Measurements from ENCODE around the gene EIF4E3. TPM values are rescaled to one million over a fixed set of nuclear protein-coding genes. Genes with fewer than 3 reads are reported as not detected.

Gene EIF4E3
- total RNA-seq, 6 donors from 2014 or later, result 7.3 to 40.2 (median 21.2) TPM

DNA sequence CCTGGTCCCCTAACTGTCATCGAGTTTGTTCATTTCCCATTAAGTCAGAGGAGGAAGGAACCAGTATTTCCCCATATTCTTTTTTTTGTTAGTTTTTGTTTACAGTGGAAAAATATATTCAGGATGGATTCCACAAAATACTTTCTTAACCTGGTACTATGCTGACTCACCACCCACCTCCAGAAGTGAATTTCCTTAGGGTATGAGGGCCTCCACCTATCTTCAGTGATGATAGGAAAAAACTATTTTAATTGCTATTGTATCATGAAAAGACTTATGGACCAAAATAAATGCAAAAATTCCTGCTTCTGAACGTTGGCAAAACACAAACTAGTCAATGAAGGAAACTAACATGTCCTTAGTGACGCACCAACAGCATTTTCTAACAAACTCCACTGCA lies 77.5 kb downstream of the EIF4E3 start:
- Histone ChIP-seq H3K27ac (no peak overlapping the region), H3K4me3 (no peak overlapping the region), H3K36me3 (no peaks in the 10 kb centered on the region), H3K9me3 (no peaks in the 10 kb centered on the region), H3K4me1 (no peaks in the 10 kb centered on the region), H3K27me3 (no peaks in the 10 kb centered on the region)
- DNase-seq, result no peak
- WGBS, 2 donors, result 59 to 62% methylated on average over 3 of the region's 3 CpGs
- TF ChIP-seq EP300 (IDR thresholded peaks at IDR 0.05) (no peak), POLR2AphosphoS5 (IDR thresholded peaks at IDR 0.05) (no peak), POLR2A (IDR thresholded peaks at IDR 0.05) (no peak)
- TF ChIP-seq, protein P1, sequence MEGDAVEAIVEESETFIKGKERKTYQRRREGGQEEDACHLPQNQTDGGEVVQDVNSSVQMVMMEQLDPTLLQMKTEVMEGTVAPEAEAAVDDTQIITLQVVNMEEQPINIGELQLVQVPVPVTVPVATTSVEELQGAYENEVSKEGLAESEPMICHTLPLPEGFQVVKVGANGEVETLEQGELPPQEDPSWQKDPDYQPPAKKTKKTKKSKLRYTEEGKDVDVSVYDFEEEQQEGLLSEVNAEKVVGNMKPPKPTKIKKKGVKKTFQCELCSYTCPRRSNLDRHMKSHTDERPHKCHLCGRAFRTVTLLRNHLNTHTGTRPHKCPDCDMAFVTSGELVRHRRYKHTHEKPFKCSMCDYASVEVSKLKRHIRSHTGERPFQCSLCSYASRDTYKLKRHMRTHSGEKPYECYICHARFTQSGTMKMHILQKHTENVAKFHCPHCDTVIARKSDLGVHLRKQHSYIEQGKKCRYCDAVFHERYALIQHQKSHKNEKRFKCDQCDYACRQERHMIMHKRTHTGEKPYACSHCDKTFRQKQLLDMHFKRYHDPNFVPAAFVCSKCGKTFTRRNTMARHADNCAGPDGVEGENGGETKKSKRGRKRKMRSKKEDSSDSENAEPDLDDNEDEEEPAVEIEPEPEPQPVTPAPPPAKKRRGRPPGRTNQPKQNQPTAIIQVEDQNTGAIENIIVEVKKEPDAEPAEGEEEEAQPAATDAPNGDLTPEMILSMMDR (IDR thresholded peaks at IDR 0.05), result no peak
- no peak for ATAC-seq (ENCODE audit: low FRiP score in 2 of 2)

DNA sequence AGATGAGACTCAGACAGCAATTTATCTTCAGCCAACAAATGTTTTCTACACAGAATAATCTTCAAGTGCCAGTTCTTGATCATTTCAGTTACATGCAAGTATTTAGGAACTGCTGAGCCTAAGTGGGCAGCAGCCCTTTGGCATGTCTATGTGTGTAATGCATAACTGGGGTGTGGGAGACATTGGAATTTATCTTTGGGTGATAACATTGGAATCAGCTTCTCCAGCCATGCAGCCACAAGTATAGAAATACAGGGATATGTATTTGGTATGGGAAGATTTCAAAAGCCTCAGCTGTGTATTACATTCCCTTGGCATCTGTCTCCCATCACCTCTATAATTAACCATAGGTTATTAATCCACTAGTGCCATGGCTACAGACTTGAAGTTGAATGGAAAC lies 78.2 kb downstream of the EIF4E3 start:
- TF ChIP-seq, protein P1 (IDR thresholded peaks at IDR 0.05), result no peak
- no peak for TF ChIP-seq EP300 (IDR thresholded peaks at IDR 0.05)
- TF ChIP-seq POLR2AphosphoS5 (IDR thresholded peaks at IDR 0.05), result no peak
- no peak for TF ChIP-seq POLR2A (IDR thresholded peaks at IDR 0.05)
- H3K27me3 ChIP-seq, result no peaks in the 10 kb centered on the region
- no peak overlapping the region for H3K27ac ChIP-seq
- no peak overlapping the region for H3K4me3 ChIP-seq
- no peak for ATAC-seq (ENCODE audit: low FRiP score in 2 of 2)
- no peaks in the 10 kb centered on the region for H3K9me3 ChIP-seq
- H3K4me1 ChIP-seq, result no peaks in the 10 kb centered on the region
- DNase-seq, result no peak
- no peaks in the 10 kb centered on the region for H3K36me3 ChIP-seq

DNA sequence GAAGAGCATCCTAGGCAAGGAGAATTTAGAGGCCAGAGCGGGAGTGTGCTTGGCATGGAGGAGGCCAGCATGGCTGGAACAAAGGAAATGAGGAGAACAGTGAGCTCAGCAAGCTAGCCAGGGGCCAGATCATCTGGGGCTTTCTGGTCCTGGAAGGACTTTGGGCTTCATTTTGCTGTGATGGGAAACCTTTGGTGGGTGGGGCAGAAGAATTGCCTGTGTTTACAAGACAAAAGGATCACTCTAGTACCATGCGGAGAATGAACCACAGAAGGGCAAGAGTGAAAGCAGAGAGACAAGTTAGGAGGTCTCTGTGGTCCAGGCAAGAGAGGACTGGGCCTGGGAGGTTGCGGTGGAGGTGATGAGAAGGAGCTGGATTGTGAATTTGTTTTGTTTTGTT lies 80.1 kb downstream of the EIF4E3 start:
- no peaks in the 10 kb centered on the region for H3K36me3 ChIP-seq
- WGBS, 2 donors, result 92 to 99% methylated on average over 3 of the region's 3 CpGs
- no peaks in the 10 kb centered on the region for H3K9me3 ChIP-seq
- TF ChIP-seq POLR2AphosphoS5 (IDR thresholded peaks at IDR 0.05), result no peak
- TF ChIP-seq, protein P1 (IDR thresholded peaks at IDR 0.05), result no peak
- TF ChIP-seq EP300 (IDR thresholded peaks at IDR 0.05), result no peak
- TF ChIP-seq POLR2A (IDR thresholded peaks at IDR 0.05), result no peak
- H3K27me3 ChIP-seq, result no peaks in the 10 kb centered on the region
- H3K4me1 ChIP-seq, result no peaks in the 10 kb centered on the region
- no peak for DNase-seq
- no peak overlapping the region for H3K27ac ChIP-seq
- no peak overlapping the region for H3K4me3 ChIP-seq
- ATAC-seq (ENCODE audit: low FRiP score in 2 of 2), result no peak

DNA sequence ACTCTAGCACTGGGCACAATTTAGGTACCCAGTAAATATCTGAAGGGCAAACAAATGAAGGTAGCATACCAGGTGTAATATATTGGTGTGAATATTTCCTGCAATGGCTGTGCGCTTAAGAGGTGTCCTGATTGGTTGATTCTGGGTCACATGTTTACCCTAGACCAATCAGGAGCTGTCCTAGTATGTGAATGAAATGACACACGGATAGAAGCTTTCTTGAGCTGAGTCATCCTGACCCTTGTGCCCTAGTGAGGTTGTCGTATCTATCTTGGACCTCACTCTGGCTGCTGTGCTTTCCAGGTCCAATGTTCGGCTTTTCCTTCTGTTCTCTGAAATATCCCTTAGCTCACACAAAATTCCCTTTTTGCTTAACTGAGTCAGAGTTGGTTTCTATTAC lies 83.5 kb downstream of the EIF4E3 start:
- H3K4me3 ChIP-seq, result no peak overlapping the region
- no peaks in the 10 kb centered on the region for H3K9me3 ChIP-seq
- 85 to 91% methylated on average over 4 of the region's 4 CpGs for WGBS, 2 donors

More for the DNA sequence above, 83.5 kb downstream of the EIF4E3 start:
- ATAC-seq (ENCODE audit: low FRiP score in 2 of 2) (no peak), DNase-seq (no peak)
- Histone ChIP-seq H3K27ac (no peak overlapping the region), H3K4me1 (no peaks in the 10 kb centered on the region), H3K27me3 (no peaks in the 10 kb centered on the region), H3K36me3 (no peaks in the 10 kb centered on the region)
- TF ChIP-seq POLR2AphosphoS5 (IDR thresholded peaks at IDR 0.05) (no peak), POLR2A (IDR thresholded peaks at IDR 0.05) (no peak), EP300 (IDR thresholded peaks at IDR 0.05) (no peak)
- TF ChIP-seq, protein P1 (IDR thresholded peaks at IDR 0.05), result no peak

Measured in upper lobe of left lung (tissue), 6 donors.